GM12873 (cell line): Measurements from ENCODE around the gene TRAM2.

Experiments
- CTCF ChIP-seq: IDR thresholded peaks from 2 replicates; pipeline ENCODE4 v1.5.1; 2012; ENCODE audit warnings: low read depth, mild to moderate bottlenecking, moderate library complexity, low read length, control low read depth; ENCODE audit not compliant: insufficient read depth; ENCODE audit errors: missing control alignments

The TRAM2 gene

GRCh38 chr6:52498538-52499017, 78.3 kb downstream of the TRAM2 start:
- no peak for TF ChIP-seq CTCF

DNA sequence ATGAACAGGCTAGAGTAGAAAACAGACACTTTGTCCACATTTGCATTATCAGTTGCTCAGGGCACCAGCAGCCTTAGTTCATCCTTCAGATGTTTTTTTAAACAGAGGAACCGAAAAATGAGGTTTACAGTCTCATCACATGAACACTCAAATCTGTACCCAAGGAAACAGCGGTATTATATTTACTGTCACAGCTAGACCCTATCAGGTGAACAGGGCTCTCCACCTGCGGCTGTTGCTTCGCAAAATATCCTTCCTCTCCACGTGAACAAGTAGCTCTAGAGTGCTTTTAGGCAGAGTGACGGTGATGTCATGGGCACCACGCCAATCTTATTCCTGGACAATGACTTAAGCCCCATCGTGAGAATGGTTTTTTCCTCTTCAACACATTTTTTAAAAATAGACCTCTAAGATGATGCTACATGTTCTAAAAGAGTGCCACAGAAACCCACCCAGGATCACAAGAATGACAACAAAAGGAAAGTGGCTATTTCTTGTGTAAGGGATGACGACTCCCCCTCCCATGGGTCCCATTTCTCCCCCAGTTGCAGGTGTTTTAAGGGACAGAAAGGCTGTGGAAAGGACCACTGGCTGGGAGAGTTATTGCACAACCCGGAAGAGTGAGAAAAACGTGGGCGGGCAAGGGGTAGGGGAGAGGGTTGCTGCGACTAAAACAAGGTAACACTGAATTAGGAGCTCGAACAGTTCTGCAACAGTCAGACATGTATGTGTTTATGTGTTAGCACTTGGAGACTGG, 79.0 kb downstream of the TRAM2 start:
- no peak for TF ChIP-seq CTCF

- TF ChIP-seq CTCF = no peak
Measured at GRCh38 chr6:52496631-52497030, 80.2 kb downstream of the TRAM2 start.

GRCh38 chr6:52495922-52496321, 80.9 kb downstream of the TRAM2 start:
- TF ChIP-seq CTCF = peak; percentile 1

- no peak for TF ChIP-seq CTCF
Measured at GRCh38 chr6:52494298-52495072, 82.4 kb downstream of the TRAM2 start.

- TF ChIP-seq CTCF = no peak
Measured at GRCh38 chr6:52493669-52494068, 83.2 kb downstream of the TRAM2 start.
